ENCODE data around the gene HDDC2. TPM values are rescaled to one million over a fixed set of nuclear protein-coding genes. Genes with fewer than 3 reads are reported as not detected.
A peak's percentile ranks its signal among the peaks of the same experiment; 100 is the strongest.
"Not testable (repeated sequence)": the region's sequence is repeated elsewhere in the genome, so short reads cannot be mapped to it uniquely, and the experiment has no call there.

The HDDC2 gene
- polyA plus RNA-seq, 3 donors = 118 to 130 (median 122) TPM

GRCh38 chr6:125307150-125307838 lies 5.5 kb upstream of the HDDC2 start:
- DNase-seq (ENCODE audit: low read depth in 3 of 3, low spot score in 2 of 3) = no peak

- no peak for DNase-seq (ENCODE audit: low read depth in 3 of 3, low spot score in 2 of 3)
These were observed 5.0 kb upstream of the HDDC2 start for GRCh38 chr6:125306756-125307149.

DNA sequence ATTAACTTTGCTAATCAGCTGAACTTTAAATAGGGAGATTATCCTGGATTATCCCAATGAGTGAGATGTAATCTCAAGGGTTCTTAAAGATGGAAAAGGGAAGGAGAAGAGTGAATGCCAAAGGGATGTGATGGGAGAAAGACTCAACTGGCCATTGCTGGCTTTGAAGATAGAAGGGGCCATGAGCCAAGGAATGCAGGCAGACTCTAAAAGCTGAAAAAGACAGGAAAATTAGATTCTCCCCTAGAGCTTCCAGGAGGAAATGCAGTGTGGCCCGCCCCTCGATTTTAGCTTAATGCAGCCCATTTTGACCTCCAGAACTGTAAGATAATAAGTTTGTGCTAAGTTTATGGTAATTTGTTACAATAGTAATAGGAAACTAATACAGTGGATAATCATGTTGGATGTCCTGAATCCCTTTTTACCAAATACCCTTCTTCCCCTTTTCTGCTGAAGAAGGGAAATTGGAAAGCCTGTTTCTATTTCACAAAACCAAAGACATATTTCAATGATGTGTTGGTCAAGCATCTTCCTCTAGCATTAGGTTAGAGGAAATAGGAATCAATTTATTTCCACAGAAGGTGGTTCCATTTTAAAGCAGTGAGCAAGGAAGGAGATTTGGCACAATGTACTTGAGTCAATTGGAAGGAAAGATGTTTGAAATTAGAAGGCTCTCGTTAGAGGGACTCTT lies 3.3 kb upstream of the HDDC2 start:
- no peak for DNase-seq (ENCODE audit: low read depth in 3 of 3, low spot score in 2 of 3)

- DNase-seq (ENCODE audit: low read depth in 3 of 3, low spot score in 2 of 3) = no peak
These were observed 1.7 kb upstream of the HDDC2 start for GRCh38 chr6:125303512-125303854.

DNA sequence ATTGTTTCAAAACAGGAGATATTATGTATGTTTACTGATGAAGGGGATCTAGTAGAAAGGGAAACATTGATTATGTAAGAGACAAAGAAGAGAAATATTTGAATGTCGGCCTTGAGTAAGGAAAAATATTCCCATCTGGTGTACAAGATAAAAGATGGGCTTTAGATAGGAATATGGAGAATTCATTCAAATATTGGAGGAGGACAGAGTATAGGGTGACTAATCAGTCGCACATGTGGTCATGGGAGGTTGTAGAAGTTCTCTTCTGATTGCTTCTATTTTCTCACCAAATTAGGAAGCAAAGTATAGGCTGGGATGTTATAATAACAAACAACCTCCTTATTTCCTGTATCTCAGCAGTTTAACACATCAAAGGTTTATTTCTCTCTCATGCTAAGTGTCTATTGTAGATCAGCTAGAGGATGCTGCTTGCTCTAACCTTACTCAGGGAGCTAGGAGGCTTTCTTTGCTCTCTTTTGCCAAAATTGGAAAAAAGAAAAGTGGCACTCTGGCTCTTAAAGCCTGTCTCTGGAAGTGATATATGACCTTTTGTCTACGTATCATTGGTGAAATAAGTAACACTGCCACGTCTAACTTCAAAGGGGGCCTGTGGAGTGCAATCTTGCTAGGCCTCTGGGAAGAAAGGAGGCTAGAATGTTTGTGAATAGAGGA lies 1.2 kb upstream of the HDDC2 start:
- DNase-seq (ENCODE audit: low read depth in 3 of 3, low spot score in 2 of 3) = no peak

GRCh38 chr6:125300992-125301434 lies 754 bp downstream of the HDDC2 start:
- peak in 1 of 3 donors; percentile 23 for DNase-seq (ENCODE audit: low read depth in 3 of 3, low spot score in 2 of 3)

DNA sequence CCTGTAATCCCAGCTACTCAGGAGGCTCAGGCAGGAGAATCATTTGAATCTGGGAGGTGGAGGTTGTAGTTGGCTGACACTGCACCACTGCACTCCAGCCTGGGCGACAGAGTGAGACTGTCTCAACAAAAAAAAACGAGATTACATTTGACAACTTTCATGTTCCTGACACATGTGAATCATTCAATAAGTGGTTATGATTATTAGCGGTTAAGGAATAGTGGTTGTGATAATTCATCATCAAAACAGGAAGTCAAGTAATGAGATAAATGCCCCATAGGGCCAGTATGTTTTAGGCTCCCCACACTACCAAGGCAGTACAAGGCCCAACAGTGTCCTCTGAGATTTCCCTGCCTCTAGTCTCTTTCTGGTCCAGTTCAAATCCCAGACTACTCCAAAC lies 2.5 kb downstream of the HDDC2 start:
- no peak for DNase-seq (ENCODE audit: low read depth in 3 of 3, low spot score in 2 of 3)

GRCh38 chr6:125296471-125296870 lies 5.3 kb downstream of the HDDC2 start:
- DNase-seq (ENCODE audit: low read depth in 3 of 3, low spot score in 2 of 3) = no peak

DNA sequence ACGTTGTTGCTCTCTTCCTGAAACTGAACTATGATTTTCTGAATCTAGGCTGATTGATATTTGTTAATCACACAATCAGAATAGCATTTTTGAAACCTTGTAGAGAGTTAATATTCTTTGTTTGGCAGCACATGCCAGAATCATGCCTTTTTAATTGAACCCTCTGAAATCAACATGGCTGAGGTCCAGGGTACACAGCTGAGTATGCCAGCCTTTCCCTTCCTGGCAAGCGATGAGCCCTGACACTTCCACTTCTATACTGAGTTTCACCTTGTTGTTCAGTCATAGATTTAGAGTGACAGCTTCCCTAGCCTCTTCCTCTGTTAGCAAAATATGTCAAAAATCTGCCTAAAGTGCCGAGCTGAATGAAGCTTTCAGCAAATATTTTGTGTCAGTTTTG lies 6.8 kb downstream of the HDDC2 start:
- no peak for DNase-seq (ENCODE audit: low read depth in 3 of 3, low spot score in 2 of 3)

- no peak for DNase-seq (ENCODE audit: low read depth in 3 of 3, low spot score in 2 of 3)
These were observed 7.7 kb downstream of the HDDC2 start for GRCh38 chr6:125294036-125294435.

- no peak for DNase-seq (ENCODE audit: low read depth in 3 of 3, low spot score in 2 of 3)
These were observed 8.2 kb downstream of the HDDC2 start for GRCh38 chr6:125293587-125293986.

DNA sequence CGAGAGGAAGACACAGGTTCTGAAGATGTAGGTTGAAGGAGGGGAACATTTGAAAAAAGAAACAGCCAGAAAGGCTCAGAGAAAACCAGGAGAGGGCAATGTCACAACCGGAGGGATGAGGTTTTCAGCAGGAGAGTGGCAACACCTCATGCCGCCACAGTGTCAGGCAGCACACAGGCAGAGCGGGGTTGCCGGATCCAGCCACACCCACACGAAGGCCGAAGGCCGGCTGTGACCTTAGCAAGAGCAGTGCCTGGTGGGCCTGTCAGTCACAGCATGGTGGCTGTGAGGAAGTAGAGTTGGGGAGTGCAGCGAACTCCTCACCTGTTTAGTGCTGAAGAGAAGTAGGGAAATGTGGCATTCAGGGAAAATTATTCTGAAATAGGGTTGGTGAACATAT lies 14.0 kb downstream of the HDDC2 start:
- no peak for DNase-seq (ENCODE audit: low read depth in 3 of 3, low spot score in 2 of 3)

GRCh38 chr6:125285936-125286335 lies 15.8 kb downstream of the HDDC2 start:
- no peak for DNase-seq (ENCODE audit: low read depth in 3 of 3, low spot score in 2 of 3)

DNA sequence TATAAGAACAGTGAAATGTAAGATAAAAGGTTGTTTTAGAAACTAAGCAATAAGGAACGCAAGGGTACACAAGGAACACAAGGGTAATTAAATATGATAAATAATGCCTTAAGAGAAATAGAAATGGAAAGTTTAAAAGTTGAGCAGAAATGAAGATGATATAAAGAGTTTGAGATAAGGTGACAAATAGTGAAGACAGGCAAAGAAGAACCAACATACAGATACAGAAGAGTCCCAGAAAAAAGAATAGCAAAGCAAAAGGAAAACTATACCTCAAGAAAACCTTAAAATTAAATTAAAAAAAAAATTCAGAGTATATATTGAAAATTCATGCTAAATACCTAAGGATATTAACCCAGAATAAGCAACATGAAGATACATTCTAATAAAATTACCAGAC lies 16.4 kb downstream of the HDDC2 start:
- no peak for DNase-seq (ENCODE audit: low read depth in 3 of 3, low spot score in 2 of 3)

DNA sequence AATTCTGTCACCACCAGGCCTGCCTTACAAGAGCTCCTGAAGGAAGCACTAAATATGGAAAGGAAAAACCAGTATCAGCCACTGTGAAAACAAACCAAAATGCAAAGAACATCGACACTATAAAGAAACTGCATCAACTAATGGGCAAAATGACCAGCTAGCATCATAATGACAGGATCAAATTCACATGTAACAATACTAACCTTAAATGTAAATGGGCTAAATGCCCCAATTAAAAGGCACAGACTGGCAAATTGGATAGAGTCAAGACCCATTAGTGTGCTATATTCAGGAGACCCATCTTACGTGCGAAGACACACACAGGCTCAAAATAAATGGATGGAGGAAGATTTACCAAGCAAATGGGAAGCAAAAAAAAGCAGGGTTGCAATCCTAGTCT lies 19.3 kb downstream of the HDDC2 start:
- not testable (repeated sequence) for DNase-seq (ENCODE audit: low read depth in 3 of 3, low spot score in 2 of 3)

DNA sequence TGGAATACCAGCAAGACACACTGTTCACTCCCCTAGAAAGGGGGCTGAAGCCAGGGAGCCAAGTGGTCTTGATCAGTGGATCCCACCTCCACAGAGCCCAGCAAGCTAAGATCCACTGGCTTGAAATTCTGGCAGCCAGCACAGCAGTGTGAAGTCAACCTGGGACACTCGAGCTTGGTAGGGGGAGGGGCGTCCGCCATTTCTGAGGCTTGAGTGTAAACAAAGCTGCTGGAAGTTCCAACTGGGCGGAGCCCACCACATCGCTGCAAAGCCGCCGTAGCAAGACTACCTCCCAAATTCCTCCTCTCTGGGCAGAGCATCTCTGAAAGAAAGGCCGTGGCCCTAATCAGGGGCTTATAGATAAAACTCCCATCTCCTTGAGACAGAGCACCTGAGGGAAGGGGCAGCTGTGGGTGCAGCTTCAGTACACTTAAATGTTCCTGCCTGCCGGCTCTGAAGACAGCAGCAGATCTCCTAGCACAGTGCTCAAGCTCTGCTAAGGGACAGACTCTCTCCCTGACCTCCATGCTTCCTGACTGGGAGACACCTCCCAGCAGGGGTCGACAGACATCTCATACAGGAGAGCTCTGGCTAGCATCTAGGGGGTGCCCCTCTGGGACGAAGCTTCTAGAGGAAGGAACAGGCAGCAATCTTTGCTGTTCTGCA lies 21.3 kb downstream of the HDDC2 start:
- DNase-seq (ENCODE audit: low read depth in 3 of 3, low spot score in 2 of 3) = not testable (repeated sequence)

- DNase-seq (ENCODE audit: low read depth in 3 of 3, low spot score in 2 of 3) = no peak
These were observed 21.8 kb downstream of the HDDC2 start for GRCh38 chr6:125279961-125280360.

- no peak for DNase-seq (ENCODE audit: low read depth in 3 of 3, low spot score in 2 of 3)
These were observed 23.9 kb downstream of the HDDC2 start for GRCh38 chr6:125277838-125278237.

DNA sequence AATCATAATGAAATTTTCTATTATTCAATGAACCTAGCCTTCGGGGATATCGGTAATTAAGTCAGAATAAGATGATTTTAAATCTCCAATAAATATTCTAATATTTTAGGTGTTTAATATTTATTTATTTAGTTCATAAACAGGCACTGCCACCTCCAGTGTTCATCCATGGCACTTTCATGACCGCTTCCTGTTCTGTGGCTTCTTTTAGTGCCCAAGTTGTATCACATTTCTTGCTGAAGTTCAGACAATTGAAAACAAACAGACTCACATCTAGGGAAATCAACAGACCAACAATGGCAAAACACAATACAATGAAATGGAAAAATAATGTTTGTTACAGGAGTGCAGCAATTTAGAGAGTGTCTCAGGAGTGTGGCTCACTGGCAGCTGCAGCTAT lies 26.0 kb downstream of the HDDC2 start:
- DNase-seq (ENCODE audit: low read depth in 3 of 3, low spot score in 2 of 3) = no peak

DNA sequence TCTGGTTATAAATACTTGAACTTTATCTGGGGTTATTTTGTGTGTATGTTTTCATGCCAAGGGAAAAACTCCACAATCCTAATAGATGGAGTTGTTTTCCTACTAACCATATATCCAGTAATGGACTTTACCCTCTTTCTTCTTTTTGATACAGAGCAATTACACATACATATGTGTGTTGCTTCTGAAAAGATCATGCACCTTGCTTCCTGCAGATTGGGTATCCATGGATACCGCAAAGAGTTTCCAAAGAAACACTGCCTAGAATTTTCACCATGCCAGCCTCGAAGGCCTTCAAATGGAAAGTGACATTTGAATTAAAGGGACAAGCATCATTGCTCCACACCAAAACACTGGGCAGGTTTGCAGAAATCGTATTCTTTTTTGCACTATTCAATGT lies 26.8 kb downstream of the HDDC2 start:
- DNase-seq (ENCODE audit: low read depth in 3 of 3, low spot score in 2 of 3) = no peak

DNA sequence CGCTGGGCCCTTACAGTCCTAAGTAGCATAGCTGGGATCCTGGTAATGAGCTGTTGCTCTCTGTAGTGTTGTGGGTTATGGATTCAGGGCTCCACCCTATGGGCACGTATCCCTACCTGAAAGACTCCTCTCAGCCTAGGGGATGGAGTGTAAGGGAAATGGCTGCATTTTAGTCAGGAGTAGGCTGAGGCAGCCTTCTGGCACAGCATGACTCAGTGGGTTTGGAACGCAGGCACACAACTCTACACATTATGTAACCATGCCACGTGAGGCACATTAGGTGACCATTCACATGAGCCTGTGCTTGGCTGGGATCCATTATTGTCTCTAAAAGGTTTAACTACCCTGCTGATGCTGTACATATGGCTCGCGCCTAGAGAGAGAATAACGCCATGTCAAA lies 27.8 kb downstream of the HDDC2 start:
- no peak for DNase-seq (ENCODE audit: low read depth in 3 of 3, low spot score in 2 of 3)

Data from right renal cortex interstitium (tissue), 3 donors.